ENCODE results near the gene RRAS2. TPM values are rescaled to one million over a fixed set of nuclear protein-coding genes. Genes with fewer than 3 reads are reported as not detected.
"Not testable (repeated sequence)": the region's sequence is repeated elsewhere in the genome, so short reads cannot be mapped to it uniquely, and the experiment has no call there.

The RRAS2 gene
- total RNA-seq, 1 donor from 2014 or later, result 23.4 TPM

DNA sequence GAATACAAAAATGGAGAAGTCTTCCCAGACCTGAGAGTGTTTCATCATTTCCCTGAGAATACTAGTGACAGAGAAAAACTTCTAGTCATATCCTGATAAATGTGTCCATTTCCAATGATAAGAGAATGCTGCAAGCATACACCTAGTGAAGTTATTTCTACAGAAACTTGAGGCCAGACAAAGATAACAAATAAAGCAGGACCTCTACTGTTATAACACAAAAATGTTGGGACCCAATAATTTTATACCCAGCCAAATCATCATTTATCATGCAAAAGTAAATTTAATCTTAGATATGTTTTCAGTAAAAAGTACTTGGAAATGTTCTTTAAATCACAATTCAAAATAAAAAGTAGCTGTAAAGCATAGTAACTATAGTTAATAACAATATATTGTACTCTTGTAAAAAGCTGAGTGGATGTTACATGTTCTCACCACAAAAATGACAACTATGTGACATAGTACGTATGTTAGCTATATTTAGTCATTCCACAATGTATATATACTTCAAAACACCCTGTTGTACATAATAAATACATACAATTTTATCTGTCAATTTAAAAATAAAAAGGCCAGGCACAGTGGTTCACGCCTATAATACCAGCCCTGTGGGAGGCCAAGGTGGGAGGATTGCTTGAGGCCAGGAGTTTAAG lies 12.6 kb downstream of the RRAS2 start:
- no peak for DNase-seq (ENCODE audit: low spot score)
- no peak for ATAC-seq
- intact Hi-C loops (cut with DNase I), result no loop called here

DNA sequence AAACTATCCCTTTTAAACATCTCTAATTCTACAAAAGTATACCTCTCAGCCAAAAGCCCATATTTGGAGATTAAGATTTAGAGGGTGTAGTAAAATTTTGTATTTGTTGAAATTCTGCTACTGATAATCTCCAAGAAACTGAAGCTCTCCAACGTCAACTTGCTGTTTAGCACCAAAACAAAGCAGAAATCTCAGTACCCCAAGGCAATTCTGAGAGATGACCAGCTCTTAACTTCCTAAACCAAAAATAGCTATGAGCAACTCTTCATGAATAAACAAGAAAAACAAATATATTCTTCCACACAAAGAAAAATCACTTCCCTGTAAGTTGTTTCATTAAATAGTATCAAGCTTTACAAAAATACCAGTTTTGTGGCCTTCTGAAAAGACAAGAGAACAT lies 13.3 kb downstream of the RRAS2 start:
- DNase-seq (ENCODE audit: low spot score) (no peak), ATAC-seq (no peak)
- intact Hi-C loops (cut with DNase I), result no loop called here

DNA sequence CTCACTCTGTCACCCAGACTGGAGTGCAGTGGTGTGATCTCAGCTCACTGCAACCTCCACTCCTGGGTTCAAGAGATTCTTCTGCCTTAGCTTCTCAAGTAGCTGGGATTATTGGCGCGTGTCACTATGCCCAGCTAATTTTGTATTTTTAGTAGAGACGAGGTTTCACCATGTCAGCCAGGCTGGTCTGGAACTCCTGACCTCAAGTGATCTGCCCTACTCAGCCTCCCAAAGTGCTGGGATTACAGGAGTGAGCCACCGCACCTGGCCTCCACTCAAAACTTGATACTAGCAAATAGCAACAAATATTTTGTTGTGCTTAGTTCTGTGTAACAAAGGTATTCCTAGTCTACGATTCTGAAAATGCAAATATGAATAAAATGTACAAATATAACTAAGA lies 14.0 kb downstream of the RRAS2 start:
- ATAC-seq; intact Hi-C loops (cut with DNase I); DNase-seq (ENCODE audit: low spot score): not testable (repeated sequence)

DNA sequence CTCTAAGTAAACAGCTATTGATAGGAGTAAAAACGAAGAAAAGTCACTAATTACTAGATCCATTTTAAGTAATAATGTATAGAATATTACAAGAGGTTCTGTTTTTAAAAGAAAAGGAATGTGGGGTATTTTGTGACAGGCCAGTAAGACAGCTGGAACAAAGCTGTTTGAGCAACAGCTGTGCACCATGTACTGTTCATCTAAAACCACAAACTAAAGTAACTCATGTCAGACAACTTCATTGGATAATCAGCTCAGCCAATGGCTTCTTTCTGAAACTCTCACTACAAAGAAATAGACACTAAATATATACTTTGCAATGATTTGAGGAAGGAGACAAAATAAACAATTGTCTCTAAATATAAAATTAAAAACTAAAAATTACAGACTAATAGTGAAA lies 16.1 kb downstream of the RRAS2 start:
- intact Hi-C loops (cut with DNase I), result no loop called here
- ATAC-seq (no peak), DNase-seq (ENCODE audit: low spot score) (no peak)

DNA sequence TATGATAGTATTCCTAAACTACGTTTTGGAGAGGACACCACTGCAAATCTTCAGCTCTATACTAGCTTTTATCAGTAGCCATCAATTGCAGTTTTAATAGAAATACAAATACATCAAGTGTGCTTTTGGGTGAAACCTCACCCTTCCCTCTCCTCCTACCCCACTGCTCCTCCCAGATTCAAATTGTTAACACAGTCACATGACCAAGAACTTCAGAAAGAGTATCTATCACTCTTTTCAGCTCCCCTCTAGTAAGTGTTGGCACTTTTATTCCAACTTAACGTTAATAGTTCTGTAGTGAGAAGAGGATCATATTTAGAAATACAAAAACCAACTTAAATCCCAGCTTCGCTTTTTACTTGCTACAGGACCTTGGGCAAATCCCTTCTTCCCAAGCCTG lies 17.0 kb downstream of the RRAS2 start:
- ATAC-seq, result no peak
- DNase-seq (ENCODE audit: low spot score), result no peak
- intact Hi-C loops (cut with DNase I), result no loop called here

DNA sequence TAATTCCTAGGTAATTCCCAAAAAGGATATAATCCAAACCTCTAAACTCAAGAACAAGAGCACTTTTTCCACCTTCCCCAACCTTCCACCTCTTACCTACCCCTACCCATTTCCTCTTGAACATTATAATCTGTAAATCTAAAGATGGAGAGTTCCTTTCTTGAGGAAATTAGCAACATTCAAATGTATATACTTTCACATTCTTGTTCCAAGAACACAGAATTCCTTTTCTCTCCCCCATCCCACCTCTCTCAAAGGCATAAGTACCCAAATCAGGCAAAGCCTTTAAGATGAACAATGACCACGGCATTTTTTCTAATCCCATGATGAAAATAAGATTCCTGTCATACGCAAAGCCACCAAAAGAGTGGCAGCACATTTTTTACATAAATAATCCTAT lies 18.3 kb downstream of the RRAS2 start:
- DNase-seq (ENCODE audit: low spot score), result no peak
- intact Hi-C loops (cut with DNase I), result no loop called here
- no peak for ATAC-seq

DNA sequence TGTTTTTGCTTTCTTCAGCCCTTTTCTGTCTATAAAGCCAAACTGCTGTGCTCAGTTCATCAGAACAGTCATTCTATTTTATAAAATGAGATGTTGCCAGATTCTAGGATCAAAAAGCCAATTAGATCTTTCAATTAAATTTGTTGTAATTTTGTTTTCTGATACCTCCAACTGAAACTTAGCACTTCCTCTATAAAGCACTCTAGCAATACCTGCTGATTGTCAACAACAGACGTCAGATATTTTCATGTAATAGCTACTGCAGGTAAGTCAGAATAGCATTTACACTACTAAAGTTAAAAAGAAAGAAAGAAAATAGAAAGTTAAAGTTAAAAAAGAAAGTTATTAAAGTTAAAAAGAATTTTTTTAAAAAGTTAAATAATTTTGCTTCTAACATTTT lies 19.6 kb downstream of the RRAS2 start:
- no peak for DNase-seq (ENCODE audit: low spot score)
- intact Hi-C loops (cut with DNase I), result no loop called here
- no peak for ATAC-seq

DNA sequence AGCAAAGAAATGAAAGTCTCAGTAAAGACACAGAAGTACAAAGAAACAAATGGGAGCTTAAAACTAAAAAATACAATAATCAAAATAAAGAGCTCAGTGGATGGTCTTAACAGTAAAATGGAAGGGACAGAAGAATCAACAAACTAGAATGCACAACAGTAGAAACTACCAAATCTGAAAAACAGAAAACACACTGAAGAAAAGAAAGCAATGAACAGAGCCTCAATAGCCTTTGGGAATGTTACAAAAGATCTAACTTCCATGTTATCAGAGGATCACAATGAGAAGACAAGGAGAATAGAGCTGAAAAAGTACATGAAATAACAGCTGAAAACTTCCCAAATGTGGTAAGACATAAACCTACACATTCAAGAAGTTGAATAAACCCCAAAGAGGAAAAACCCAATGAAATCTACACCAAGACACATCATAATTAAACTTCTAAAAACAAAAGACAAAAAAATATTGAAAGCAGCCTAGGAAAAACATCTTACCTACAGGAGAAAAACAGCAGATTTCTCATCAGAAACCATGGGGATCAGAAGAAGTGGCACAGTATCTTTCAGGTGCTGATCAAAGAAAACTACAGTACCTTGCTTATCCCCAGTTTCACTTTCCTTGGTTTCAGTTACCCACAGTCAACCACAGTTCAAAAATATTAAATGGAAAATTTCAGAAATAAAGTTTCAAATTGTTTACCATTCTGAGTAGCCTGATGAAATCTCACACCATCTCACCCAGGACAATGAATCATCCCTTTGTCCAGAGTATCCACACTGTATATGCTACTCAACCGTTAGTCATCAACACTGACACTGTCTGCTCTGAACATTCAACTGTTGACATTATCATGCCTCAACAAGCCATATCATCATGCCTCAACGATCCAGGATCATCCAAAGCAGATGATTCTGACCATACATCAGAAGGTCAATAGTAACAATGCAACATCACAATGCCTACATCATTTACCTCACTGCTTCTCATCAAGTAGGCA lies 22.2 kb downstream of the RRAS2 start:
- intact Hi-C loops (cut with DNase I), result no loop called here
- DNase-seq (ENCODE audit: low spot score), result no peak
- no peak for ATAC-seq

DNA sequence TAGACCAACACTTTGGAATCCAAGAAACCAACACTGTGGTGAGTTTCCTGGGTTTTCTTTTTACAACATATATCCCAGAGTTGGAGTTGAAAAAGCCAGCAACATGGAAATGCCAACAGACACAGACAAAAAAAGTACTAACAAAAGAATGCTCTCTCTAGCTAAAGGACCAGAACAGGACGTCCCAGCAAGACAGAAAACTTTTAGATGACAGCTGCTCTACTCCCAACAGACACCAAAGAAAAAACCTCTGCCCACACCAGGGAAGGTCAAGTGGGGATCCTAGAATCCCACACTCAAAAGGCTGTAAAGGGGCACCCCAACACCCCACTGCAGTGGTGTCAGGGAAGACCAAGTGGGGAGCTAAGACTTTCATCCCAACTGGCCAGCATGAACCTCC lies 23.3 kb downstream of the RRAS2 start:
- intact Hi-C loops (cut with DNase I), result no loop called here
- ATAC-seq, result no peak
- DNase-seq (ENCODE audit: low spot score), result no peak

DNA sequence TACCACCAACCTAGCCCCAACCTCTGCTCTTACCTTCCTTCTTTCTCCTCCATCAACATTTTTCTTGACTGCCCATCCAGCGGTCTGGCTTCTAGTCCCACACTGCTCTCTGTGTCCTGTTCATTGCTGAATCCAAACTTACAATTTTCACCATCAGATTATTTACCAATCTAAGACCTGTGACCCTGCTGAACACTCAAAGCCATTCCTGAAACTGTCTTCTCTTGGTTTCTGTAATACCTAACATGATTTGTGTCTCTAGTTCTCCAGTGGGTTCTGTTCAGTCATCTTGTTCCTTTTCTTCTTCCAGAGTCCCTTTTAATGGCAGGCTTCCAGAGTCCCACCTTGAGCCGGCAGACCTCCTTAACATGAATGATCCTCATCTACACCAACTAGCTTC lies 24.1 kb downstream of the RRAS2 start:
- ATAC-seq (no peak), DNase-seq (ENCODE audit: low spot score) (no peak)
- intact Hi-C loops (cut with DNase I), result no loop called here

DNA sequence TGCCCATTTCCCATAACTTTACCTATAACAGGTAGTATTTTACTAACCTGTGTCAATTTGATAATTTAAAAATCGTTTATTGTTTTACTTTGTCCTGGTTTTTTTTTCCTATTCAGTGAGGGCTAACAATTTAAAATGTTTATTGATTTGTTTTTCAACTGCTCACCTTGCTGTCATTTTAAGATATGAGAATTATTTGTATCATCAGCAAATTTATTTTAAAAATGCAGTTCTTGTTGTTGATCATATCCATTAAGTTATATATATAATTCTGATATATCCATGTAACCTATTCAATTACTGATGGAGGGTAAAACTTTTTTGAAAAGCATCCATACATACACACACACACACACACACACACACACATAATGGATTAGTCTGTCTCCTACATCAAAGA lies 24.8 kb downstream of the RRAS2 start:
- ATAC-seq, result no peak
- intact Hi-C loops (cut with DNase I), result no loop called here
- no peak for DNase-seq (ENCODE audit: low spot score)

DNA sequence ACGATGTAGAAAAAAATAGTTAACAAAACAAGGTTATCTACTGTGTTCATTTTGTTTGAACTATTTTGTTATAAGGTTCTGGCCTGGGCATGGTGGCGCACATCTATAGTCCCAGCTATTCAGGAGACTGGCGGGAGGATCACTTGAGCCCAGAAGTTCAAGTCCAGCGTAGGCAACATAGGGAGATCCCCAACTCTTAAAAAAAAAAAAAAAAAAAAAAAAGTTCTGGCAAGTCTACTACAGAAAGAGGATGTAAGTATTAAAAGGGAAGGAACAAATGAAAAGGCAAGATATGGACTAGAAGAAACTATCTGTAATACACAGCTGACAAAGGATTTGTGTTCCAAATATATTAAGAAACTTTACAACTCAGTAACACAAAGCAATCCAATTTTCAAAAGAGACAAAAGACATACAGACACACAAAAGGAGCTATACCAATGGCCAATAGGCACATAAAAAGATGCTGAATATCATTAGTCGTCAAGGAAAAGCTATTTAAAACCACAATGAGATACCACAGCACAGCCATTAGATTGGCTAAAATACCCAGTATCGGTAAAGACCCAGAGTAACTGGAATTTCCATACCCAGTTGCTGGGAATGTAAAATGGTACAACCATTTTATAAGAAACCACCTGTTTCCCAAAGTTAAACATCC lies 27.4 kb downstream of the RRAS2 start:
- ATAC-seq, result no peak
- DNase-seq (ENCODE audit: low spot score), result no peak
- intact Hi-C loops (cut with DNase I), result no loop called here

DNA sequence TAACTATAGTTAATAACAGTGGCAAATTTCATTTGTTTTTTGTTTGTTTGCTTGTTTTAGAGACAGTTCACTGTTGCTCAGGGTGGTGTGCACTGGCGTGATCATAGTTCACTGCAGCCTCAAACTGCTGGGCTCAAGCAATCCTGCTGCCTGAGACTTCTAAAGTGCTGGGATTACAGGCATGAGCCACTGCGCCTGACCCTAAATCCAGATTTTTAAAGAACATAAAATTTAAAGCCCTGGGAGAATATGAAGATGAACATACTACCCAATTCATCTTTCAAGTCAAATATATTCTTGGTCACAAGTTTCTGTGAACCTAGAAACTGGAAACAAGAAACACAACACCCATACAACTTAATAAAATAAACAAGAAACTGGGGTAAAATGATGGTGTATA lies 28.1 kb downstream of the RRAS2 start:
- ATAC-seq, result no peak

DNA sequence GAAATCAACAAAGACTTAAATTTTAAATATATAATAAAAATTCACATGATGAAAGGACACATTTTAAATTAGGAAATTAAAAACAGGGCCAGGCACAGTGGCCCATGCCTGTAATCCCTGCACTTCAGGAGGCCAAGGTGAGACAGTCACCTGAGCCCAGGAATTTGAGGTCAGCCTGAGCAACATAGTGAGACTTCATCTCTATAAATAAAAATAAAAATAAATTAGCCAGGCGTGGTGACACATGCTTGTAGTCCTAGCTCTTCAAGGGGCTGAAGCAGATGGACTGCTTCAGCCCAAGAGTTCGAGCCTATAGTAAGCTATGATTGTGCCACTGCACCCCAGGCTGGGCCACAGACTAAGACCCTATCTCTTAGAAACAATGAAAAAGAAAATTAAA lies 29.3 kb downstream of the RRAS2 start:
- ATAC-seq, result no peak
- intact Hi-C loops (cut with DNase I), result no loop called here
- DNase-seq (ENCODE audit: low spot score), result no peak

More for the DNA sequence above, 28.1 kb downstream of the RRAS2 start:
- no peak for DNase-seq (ENCODE audit: low spot score)
- intact Hi-C loops (cut with DNase I), result no loop called here

DNA sequence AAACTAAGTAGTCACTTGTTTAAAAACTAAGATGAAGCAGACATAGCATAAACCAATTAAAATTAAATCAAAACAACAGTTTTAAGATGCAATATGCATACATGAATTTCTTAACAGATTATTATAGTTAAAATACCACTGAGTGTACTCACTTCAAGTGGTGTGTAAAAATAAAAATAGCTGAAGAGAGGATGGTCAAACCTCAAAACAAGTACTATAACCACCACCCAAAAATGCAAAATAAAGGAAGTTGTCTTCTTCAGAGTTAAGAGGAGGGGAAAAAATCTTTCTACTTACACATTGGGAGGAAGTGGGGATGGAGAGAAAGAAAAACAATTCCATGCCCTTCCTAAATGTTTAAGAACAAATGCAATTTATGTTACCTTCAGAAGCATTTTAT lies 31.9 kb downstream of the RRAS2 start:
- intact Hi-C loops (cut with DNase I), result no loop called here
- no peak for ATAC-seq
- no peak for DNase-seq (ENCODE audit: low spot score)

DNA sequence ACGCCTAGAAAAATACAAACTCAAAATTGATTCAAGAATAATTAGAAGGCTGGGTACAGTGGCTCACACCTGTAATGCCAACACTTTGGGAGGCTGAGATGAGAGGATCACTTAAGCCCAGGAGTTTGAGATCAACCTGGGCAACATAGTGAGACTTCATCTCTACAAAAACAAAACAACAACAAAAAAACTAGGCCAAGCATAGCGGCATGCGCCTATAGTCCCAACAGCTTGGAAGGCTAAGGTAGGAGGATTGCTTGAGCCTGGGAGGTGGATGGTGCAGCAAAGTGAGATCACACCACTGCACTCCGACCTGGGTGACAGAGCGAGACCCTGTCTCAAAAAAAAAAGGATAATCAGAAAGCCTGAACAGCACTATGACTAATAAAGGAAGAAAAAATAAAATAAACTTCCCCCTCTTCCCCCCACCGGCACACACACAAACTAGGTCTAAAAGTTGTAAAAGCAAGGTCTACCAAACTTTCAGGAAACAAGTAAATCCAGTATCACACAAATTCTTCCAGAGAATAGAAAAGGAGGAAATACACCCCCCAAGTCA lies 35.8 kb downstream of the RRAS2 start:
- intact Hi-C loops (cut with DNase I), result no loop called here
- ATAC-seq (no peak), DNase-seq (ENCODE audit: low spot score) (no peak)

DNA sequence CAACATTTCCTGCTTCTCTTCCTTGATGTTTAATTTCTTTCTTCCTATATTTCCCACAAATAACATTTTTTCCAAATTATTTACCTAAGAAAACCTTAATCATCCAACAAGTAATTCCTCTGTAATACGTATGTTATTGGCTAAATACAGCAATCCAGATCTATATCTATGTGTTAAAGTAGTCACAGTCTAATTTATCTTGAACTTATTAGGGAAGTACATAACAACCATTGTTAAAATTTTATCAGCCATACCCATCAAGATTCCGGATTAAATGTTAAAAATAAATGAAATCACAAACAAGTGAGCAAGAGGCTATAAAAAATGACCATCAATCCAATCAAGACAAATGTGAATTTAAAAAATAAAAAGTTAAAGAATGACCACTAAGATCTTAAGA lies 36.5 kb downstream of the RRAS2 start:
- intact Hi-C loops (cut with DNase I), result no loop called here
- DNase-seq (ENCODE audit: low spot score) (no peak), ATAC-seq (no peak)

DNA sequence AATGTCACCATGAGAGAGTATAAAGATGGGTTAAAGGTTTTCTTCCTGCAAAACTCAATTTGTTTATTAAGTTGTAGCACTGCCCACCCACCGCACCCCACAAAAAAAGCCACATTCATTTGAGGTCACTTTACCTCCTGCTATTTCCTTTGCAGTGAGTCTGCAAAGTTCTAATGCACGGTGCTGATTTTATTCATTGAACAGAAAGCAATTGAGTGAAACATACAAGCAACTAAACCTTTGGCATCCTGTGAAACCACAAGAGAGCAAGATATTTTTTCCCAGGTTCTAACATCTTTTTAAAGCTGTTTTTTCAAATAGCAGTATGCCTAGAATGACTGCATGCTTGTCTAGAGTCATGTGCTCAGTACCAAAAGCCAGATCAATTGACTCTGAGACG lies 39.0 kb downstream of the RRAS2 start:
- DNase-seq (ENCODE audit: low spot score), result no peak
- ATAC-seq, result no peak
- intact Hi-C loops (cut with DNase I), result no loop called here

DNA sequence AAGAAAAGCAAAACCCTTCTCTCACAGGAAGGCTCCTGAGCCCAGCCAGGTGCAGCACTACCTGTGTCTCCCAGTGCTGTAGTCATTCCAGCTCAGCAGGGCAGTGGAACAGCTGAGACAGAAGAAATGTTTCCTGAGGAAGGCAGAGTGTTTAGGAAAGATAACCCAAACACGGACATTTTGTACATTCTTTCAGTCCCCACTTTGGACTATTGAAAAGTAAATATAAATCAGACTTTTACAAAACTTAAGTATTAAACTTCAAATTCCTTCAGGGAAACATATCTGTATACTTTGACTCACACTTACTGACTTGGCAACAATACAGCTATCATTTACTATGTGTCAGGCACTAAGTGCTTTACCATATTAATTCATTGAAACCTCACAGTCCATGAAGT lies 40.4 kb downstream of the RRAS2 start:
- no peak for DNase-seq (ENCODE audit: low spot score)
- intact Hi-C loops (cut with DNase I), result no loop called here
- no peak for ATAC-seq
